Measurements from ENCODE around the gene MARK2. TPM values are rescaled to one million over a fixed set of nuclear protein-coding genes. Genes with fewer than 3 reads are reported as not detected.

Gene MARK2
- total RNA-seq, 1 donor from 2014 or later = 59.8 TPM

GRCh38 chr11:63829823-63830489 is 9.0 kb upstream of the MARK2 start:
- intact Hi-C loops (cut with micrococcal nuclease) = no loop called here

GRCh38 chr11:63831326-63831725 is 7.6 kb upstream of the MARK2 start:
- intact Hi-C loops (cut with micrococcal nuclease) = no loop called here

- intact Hi-C loops (cut with micrococcal nuclease) = no loop called here
These were observed 6.6 kb upstream of the MARK2 start for GRCh38 chr11:63832336-63832735.

- intact Hi-C loops (cut with micrococcal nuclease) = no loop called here
These were observed 5.9 kb upstream of the MARK2 start for GRCh38 chr11:63833048-63833447.

DNA sequence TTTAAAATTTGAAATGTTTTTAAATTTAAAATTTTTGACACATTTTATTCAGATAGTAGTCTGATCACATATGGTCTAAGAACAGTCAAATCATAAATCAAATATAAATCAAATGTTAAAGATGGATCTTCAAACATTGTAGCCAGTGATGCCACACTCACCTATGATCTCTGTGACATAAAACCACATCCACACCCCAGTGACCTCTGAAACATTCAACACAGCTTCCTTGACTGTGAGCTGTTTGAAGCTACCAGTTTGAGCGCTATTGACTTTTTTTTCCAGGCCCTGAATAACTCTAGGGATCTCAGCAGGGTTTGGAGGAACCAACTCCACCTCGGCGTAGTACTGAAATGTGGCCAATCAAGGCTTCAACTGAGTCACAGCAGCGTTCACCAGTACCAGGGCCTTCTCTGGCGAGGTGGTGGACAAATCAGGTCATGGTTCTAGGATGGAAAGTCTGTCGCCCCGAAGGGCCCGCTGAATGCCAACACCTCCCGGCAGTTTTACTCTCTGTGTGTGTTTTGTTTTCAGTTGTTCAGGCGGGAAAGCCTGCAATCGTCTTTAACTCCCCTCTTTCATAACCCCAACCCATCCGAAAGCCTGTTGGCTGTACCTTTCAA is 4.3 kb upstream of the MARK2 start:
- intact Hi-C loops (cut with micrococcal nuclease) = loop anchor here (5.0 kb wide), 3 partner anchors 67 to 162 kb away; partner anchors contain the start of genes ATL3, OTUB1 and ZFTA

DNA sequence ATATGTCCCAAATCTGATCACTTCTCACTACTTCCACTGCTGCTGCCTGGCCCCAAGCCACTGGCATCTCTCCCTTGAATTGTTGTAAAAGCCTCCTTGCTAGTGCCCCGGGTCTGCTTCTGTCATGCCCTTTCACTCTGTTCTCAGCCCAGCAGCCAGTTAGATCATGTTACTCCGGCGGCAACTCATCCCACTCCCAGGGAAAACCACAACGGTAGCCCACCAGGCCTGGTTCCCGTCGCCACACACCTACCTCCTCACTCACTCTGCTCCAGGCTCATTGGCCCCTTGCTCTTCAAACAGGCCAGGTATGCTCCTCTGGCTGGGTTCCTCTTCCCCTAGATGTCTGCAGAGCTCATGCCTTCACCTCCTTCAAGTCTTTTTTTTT is 3.8 kb upstream of the MARK2 start:
- intact Hi-C loops (cut with micrococcal nuclease) = loop anchor here (5.0 kb wide), 3 partner anchors 68 to 163 kb away; partner anchors contain the start of genes ATL3, OTUB1 and ZFTA

DNA sequence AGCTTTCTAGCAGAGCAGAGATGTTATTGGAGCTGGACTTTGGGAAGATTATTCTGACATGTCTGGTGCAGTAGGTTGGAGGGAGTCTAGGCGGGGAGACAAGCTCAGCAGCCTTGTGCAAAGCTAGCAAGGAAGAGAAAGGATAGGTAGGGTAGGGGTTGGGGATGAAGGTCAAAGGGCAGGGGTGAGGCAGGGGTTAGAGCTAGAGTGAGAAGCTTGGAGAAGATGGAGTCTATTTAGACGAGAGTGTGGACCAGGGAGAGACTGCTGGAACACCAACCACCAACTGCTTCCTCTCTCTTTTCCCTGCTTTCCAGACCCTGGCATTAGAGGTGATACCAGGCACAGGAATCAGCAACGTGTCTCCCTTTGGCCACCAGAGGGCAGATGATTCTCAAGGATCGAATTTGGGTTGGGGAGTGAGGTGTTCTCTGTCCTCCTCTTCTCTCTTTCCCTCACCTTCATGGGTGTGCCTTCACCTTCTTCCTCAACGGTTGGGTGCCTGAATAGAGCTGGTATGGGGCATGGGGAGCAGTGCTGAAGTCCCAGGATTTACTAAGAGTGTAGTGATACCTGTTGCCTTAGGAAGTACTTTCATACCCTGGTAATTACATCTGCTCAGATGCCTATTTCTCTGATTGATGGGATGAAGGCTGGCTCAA is 1.8 kb upstream of the MARK2 start:
- intact Hi-C loops (cut with micrococcal nuclease) = loop anchor here (1.0 to 5.0 kb wide), 9 partner anchors 51 to 311 kb away; partner anchors contain the start of genes ATL3, COX8A, OTUB1 and ZFTA

- intact Hi-C loops (cut with micrococcal nuclease) = loop anchor here (1.0 to 5.0 kb wide), 14 partner anchors 24 to 479 kb away; partner anchors contain the start of genes ATL3, COX8A, OTUB1 and SPINDOC
These were observed 1.2 kb upstream of the MARK2 start for GRCh38 chr11:63837739-63838138.

DNA sequence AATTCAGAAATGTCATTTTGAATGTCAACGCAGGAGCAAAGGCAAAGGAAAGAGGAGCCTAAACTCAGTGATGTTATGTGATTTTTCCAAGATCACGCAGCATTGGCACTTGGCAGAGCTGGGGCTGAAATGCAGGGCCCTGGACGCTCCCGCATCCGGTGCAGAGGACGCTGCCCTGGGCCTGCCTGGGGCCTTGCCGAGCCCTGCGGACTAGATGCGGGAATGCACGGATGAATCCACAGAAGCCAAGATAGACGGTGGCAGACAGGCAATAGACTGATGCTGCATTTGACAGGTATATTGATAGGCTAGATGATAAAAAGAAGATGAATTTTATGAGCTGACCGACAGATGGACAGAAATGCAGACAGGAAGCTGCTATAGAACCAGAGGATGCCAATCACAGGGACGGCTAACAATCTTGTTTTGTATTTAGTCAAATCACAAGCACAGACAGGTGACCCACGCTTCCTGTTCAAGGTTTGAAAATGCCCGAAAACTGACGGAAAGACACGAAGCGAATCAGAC is 696 bp upstream of the MARK2 start:
- intact Hi-C loops (cut with micrococcal nuclease) = loop anchor here (1.0 to 5.0 kb wide), 8 partner anchors 25 to 479 kb away; partner anchors contain the start of genes ATL3, OTUB1, SPINDOC and TRMT112

GRCh38 chr11:63839508-63840355 is 822 bp downstream of the MARK2 start:
- intact Hi-C loops (cut with micrococcal nuclease) = loop anchor here (2.0 to 5.0 kb wide), 4 partner anchors 72 to 477 kb away; partner anchors contain the start of genes ATL3, OTUB1, TRMT112 and ZFTA

DNA sequence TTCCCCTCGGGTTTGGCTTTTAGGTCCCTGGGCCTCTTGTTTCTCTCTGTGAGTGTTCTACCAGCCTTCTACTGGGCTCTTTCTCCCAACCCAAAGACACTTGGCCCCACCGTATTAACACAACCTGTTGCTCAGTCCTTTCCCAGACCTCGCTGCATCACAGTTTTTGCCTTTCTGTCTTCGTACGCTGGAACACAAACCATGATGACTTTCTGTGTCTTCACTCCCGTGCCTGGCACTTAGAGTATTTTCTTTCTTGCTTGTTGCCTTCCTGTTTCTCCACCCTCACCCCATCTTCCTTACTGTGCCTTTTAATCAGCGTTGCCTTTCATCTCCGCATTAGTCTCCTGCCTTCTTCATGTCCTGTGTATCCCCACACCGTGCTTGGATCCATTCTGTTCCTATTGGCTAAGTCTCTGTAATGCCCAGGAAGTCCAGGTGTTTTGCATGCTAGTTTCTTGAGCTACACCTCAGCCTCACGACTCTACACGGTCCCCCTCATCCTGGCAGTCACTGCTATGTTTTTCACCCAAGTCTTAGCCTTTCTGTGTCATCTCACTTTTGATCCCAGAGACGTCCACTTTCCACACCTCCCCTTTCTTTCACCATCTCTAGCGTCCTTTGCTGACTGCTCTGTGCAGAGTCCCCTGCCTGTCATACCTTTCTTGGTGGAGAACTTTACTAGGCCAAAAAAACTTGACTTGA is 1.6 kb downstream of the MARK2 start:
- intact Hi-C loops (cut with micrococcal nuclease) = no loop called here

- intact Hi-C loops (cut with micrococcal nuclease) = no loop called here
These were observed 2.6 kb downstream of the MARK2 start for GRCh38 chr11:63841554-63841953.

DNA sequence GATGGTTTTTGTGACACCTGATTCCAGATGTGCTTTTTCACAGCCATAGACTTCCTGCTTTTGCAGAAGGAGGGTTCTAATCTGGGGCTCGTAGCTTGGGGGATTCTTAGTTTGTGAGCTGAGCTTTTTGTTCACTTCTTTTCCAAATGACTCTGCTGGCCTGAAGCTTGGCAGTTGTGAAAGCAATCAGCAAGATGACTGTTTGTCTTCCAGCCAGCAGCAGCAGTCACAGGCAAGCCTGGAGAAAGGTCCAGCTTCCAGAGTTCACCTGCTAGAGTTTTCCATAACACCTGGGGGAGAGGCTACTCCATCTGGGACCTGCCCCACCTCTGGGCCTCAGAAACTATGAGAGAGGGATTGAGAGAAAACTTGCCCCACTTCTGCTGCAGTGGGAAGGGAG is 4.1 kb downstream of the MARK2 start:
- intact Hi-C loops (cut with micrococcal nuclease) = no loop called here

- intact Hi-C loops (cut with micrococcal nuclease) = no loop called here
These were observed 5.9 kb downstream of the MARK2 start for GRCh38 chr11:63844836-63845235.

DNA sequence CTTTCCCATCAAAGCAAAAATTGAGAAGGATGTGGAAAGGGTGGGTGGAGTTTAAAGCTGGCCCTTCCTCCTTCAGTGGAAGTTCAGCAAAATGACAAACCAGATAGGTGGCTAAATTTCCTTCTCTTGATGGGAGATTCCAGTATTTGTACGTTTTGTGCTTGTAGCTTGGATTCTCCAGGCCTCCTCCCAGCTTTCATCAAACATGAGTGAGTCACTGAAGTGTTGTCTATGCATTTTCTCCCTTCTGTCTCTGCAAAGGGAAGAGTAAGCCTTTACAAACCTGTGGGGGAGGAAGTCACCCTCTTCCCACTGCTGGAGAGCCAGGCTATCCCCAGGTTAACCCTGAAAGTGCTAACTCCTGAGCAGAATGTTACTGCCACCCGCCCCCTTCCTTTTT is 6.4 kb downstream of the MARK2 start:
- intact Hi-C loops (cut with micrococcal nuclease) = no loop called here

GRCh38 chr11:63845911-63846310 is 7.0 kb downstream of the MARK2 start:
- intact Hi-C loops (cut with micrococcal nuclease) = no loop called here

- intact Hi-C loops (cut with micrococcal nuclease) = no loop called here
These were observed 8.0 kb downstream of the MARK2 start for GRCh38 chr11:63846897-63847296.

DNA sequence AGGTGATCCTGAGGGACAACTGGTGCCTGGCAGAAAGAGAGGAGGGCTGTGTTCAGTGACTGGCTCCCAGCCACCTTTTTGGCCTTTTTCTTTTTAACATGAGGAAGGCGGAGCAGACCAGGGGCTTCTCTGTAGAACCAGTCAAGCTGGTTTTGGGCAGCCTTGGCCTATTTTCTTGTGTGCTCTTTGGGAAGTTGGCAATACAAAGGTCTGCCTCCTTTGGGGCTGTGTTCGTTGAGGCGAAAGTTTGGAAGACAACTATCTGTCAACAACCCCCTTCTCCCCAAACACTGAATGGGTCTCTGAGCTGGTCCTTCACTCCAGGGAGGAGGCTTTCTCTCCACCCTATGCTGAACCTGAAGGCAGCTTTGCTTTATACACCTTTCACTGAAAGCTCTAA is 8.5 kb downstream of the MARK2 start:
- intact Hi-C loops (cut with micrococcal nuclease) = no loop called here

DNA sequence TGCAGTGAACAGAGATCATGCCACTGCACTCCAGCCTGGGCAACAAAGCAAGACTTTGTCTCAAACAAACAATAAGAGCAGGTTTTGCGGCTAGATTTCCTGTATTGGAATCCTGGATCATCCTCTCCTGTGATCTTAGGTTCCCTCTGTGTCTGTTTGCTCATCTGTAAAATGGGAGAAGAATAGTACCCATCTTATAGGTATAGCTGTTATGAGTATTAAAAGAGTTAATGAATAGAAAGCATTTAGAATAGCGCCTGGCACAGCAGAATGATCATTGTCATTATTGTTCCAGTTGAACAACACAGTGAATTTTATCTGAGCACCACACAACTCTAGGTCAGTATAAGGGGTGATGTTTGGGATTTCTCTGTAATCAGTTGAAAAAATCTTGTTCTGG is 10.8 kb downstream of the MARK2 start:
- intact Hi-C loops (cut with micrococcal nuclease) = loop anchor here (2.0 kb wide), 1 partner anchor 17 kb away; no protein-coding TSS in a partner anchor

DNA sequence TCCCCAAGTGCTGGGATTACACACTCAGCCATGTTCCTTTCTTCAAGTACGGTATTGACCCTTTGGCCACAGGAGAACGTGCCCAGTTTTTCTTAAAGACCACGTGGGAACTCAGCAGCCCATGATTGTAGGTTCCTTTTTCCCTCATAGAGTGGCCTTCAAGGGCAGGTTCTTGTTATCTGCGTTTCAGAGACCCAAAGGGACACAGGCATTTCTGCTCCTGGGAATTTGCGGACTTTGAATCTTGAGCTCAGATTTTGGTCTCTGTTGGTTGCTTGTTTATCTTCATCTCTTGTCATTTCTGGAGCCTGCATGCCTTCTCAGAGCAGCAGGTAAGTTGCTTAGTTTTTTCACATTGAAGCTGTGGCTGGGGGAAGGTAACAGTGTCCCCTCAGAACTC is 12.0 kb downstream of the MARK2 start:
- intact Hi-C loops (cut with micrococcal nuclease) = loop anchor here (2.0 kb wide), 1 partner anchor 16 kb away; no protein-coding TSS in a partner anchor
